Epithelial cell of esophagus (primary cell): ENCODE results near the gene TCOF1.
A peak's percentile ranks its signal among the peaks of the same experiment; 100 is the strongest.

ENCODE experiments used
- DNase-seq: peaks from one replicate; pipeline ENCODE4 v3.0.0; 2010; ENCODE audit warnings: low read depth
- H3K4me3 ChIP-seq: 2 replicates; pipeline ENCODE4 v1.5.1; 2011; ENCODE audit warnings: mild to moderate bottlenecking, low read length, control low read depth
- CTCF ChIP-seq: IDR thresholded peaks from 2 replicates; pipeline ENCODE4 v1.5.1; 2011; ENCODE audit warnings: low read depth, mild to moderate bottlenecking, low read length, control low read depth, inconsistent platforms; ENCODE audit not compliant: insufficient read depth; ENCODE audit errors: missing control alignments

The TCOF1 gene

GRCh38 chr5:150357326-150358260, at the start of gene TCOF1:
TSS of gene TCOF1 (plus strand) at chr5:150357697. CDS start at chr5:150357747, 50 bp downstream.
- TF ChIP-seq CTCF = no peak
- DNase-seq = peak; percentile 98
- H3K4me3 ChIP-seq = peak within 1 kb of the TSS; percentile 77

- TF ChIP-seq CTCF = no peak
- no peak overlapping the region for H3K4me3 ChIP-seq
- DNase-seq = no peak
Observed at GRCh38 chr5:150309101-150309885, 48.2 kb upstream of the TCOF1 start.

- no peak for DNase-seq
- TF ChIP-seq CTCF = no peak
- H3K4me3 ChIP-seq = no peak overlapping the region
Observed at GRCh38 chr5:150309886-150310239, 47.6 kb upstream of the TCOF1 start.

GRCh38 chr5:150310246-150310645, 47.3 kb upstream of the TCOF1 start:
- H3K4me3 ChIP-seq = no peak overlapping the region
- DNase-seq = no peak
- TF ChIP-seq CTCF = no peak

GRCh38 chr5:150311015-150311692, 46.3 kb upstream of the TCOF1 start:
- peak; percentile 9 for DNase-seq
- TF ChIP-seq CTCF = no peak
- no peak overlapping the region for H3K4me3 ChIP-seq

GRCh38 chr5:150312518-150312917, 45.0 kb upstream of the TCOF1 start:
- TF ChIP-seq CTCF = no peak
- DNase-seq = no peak

More at GRCh38 chr5:150312518-150312917, 45.0 kb upstream of the TCOF1 start:
- no peak overlapping the region for H3K4me3 ChIP-seq
